ENCODE results near the gene MRPL18. TPM values are rescaled to one million over a fixed set of nuclear protein-coding genes. Genes with fewer than 3 reads are reported as not detected.

MRPL18 gene
- polyA plus RNA-seq, 3 donors, result 28.5 to 88.2 (median 74.1) TPM

DNA sequence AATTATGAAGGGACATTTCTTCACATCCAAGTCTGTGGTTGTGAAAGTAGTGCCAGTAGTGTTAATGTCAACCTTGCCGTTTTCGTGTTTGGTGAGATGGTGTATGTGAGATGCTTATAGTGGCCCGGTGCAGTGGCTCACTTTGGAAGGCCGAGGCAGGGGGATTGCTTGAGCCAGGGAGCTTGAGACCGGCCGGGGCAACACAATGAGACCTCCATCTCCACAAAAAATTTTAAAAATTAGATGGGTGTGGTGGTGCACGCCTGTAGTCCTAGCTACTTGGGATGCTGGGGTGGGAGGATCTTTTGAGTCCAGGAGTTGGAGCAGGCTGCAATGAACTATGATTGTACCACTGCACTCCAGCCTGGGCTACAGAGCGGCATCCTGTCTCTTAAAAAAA is 47.2 kb downstream of the MRPL18 start:
- H3K27ac Mint-ChIP-seq, result no peak overlapping the region
- DNase-seq, result no peak

DNA sequence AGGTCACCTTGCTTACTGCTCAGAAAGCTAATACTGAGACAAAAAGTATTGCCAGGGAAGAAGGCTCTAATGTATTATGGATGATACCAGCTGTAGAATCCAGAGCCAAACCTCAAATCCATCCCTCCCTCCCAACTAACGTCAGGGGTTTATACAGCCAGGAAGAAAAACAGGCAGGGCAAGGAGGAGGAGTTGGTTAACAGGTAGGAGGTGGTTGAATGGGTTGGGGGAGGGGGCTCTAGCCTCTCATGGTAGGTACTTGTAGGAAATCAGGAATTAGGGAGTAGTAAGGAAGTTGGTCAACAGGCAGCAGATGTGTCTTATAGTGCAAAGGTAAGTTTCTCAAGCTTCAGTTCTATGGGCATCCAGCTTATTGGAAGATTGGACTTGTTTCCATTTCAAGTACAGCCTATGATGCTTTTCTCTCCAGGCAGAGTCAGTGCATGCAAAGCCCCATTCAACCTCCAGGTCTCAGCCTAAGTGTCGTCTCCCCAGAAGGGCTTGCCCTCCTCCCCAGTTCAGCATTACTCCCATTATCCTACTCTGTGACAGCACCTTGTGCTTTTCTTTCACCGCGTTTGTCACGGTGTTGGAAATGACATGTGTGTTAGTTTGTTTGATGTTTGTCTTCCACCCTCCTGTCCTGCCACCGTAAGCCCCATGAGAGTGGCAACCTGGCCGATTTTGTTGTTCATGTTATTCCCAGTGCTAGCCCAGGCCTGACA is 47.9 kb downstream of the MRPL18 start:
- H3K4me1 ChIP-seq (ENCODE audit: control insufficient read depth in 1 of 2, insufficient read depth in 2 of 2, low read length in 2 of 2), result no peaks in the 10 kb centered on the region
- no peak overlapping the region for H3K4me2 ChIP-seq (replicated peaks; ENCODE audit: extremely low read depth, low read length, poor library complexity, severe bottlenecking)
- Mint-ChIP-seq H3K36me3 (no peaks in the 10 kb centered on the region), H3K27ac (no peak overlapping the region), H3K4me1 (no peaks in the 10 kb centered on the region), H3K27me3 (ENCODE audit: low read depth in 3 of 3) (peaks cover 2% of the 10 kb centered on the region in 3 donors), H3K9me3 (peaks cover 2 to 16% (median 9%) of the 10 kb centered on the region in 7 donors), H3K4me3 (no peak overlapping the region)
- no peaks in the 10 kb centered on the region for H4K20me1 ChIP-seq (ENCODE audit: insufficient read depth, low read length)
- H3K4me3 ChIP-seq (replicated peaks in 1 of 3; ENCODE audit: low read depth in 2 of 3, low read length in 3 of 3), result no peak overlapping the region
- no peaks in the 10 kb centered on the region for H3K36me3 ChIP-seq (replicated peaks in 1 of 2; ENCODE audit: control insufficient read depth in 1 of 2, insufficient read depth in 2 of 2, low read length in 2 of 2)
- intact Hi-C loops (cut with micrococcal nuclease), result no loop called here
- WGBS (ENCODE audit: insufficient coverage), result no CpG with 5 or more reads among the region's 7 CpGs
- no peak for DNase-seq
- no peak overlapping the region for H3K27ac ChIP-seq (ENCODE audit: low read depth in 1 of 2, low read length in 2 of 2)
- H2AFZ ChIP-seq (ENCODE audit: insufficient read depth, low read depth, low read length, poor library complexity, severe bottlenecking), result no peak overlapping the region
- no peak for TF ChIP-seq CTCF (IDR thresholded peaks at IDR 0.05)
- no peaks in the 10 kb centered on the region for H3K79me2 ChIP-seq (ENCODE audit: insufficient read depth, low read length)
- no peaks in the 10 kb centered on the region for H3K27me3 ChIP-seq (ENCODE audit: control insufficient read depth in 2 of 2, insufficient read depth in 2 of 2, low read length in 2 of 2)
- H3K9me3 ChIP-seq (replicated peaks in 1 of 2; ENCODE audit: control insufficient read depth in 1 of 2, insufficient read depth in 1 of 2, low read length in 2 of 2), result no peaks in the 10 kb centered on the region
- no peak overlapping the region for H3K9ac ChIP-seq (ENCODE audit: insufficient read depth, low read length, poor library complexity, severe bottlenecking)

More for the DNA sequence above, 47.2 kb downstream of the MRPL18 start:
- intact Hi-C loops (cut with micrococcal nuclease), result no loop called here
- Histone ChIP-seq H3K27me3 (ENCODE audit: control insufficient read depth in 2 of 2, insufficient read depth in 2 of 2, low read length in 2 of 2) (no peaks in the 10 kb centered on the region), H3K4me3 (replicated peaks in 1 of 3; ENCODE audit: low read depth in 2 of 3, low read length in 3 of 3) (no peak overlapping the region), H3K9me3 (replicated peaks in 1 of 2; ENCODE audit: control insufficient read depth in 1 of 2, insufficient read depth in 1 of 2, low read length in 2 of 2) (no peaks in the 10 kb centered on the region), H3K79me2 (ENCODE audit: insufficient read depth, low read length) (no peaks in the 10 kb centered on the region), H3K36me3 (replicated peaks in 1 of 2; ENCODE audit: control insufficient read depth in 1 of 2, insufficient read depth in 2 of 2, low read length in 2 of 2) (no peaks in the 10 kb centered on the region), H3K4me1 (ENCODE audit: control insufficient read depth in 1 of 2, insufficient read depth in 2 of 2, low read length in 2 of 2) (no peaks in the 10 kb centered on the region), H4K20me1 (ENCODE audit: insufficient read depth, low read length) (no peaks in the 10 kb centered on the region), H3K27ac (ENCODE audit: low read depth in 1 of 2, low read length in 2 of 2) (no peak overlapping the region), H3K9ac (ENCODE audit: insufficient read depth, low read length, poor library complexity, severe bottlenecking) (no peak overlapping the region), H3K4me2 (replicated peaks; ENCODE audit: extremely low read depth, low read length, poor library complexity, severe bottlenecking) (no peak overlapping the region), H2AFZ (ENCODE audit: insufficient read depth, low read depth, low read length, poor library complexity, severe bottlenecking) (no peak overlapping the region)
- no peak overlapping the region for H3K4me3 Mint-ChIP-seq
- no peaks in the 10 kb centered on the region for H3K36me3 Mint-ChIP-seq
- H3K27me3 Mint-ChIP-seq (ENCODE audit: low read depth in 3 of 3), result peaks cover 2 to 4% (median 2%) of the 10 kb centered on the region in 3 donors
- TF ChIP-seq CTCF (IDR thresholded peaks at IDR 0.05), result no peak
- no CpG with 5 or more reads among the region's 8 CpGs for WGBS (ENCODE audit: insufficient coverage)
- H3K4me1 Mint-ChIP-seq, result peaks cover 3% of the 10 kb centered on the region
- H3K9me3 Mint-ChIP-seq, result peaks cover 0 to 9% (median 4%) of the 10 kb centered on the region in 7 donors

Data from CD14-positive monocyte (primary cell).